MM.1S (cell line): ENCODE results near the gene PET100.

Experiments used
- EZH2 ChIP-seq: fragments of 300-600 bp; sonication (generic); optimal IDR thresholded peaks from 2 replicates; pipeline ENCODE3; 2017; ENCODE audit warnings: low read depth, mild to moderate bottlenecking, antibody characterized with exemption, low read length, mixed read lengths
- EZH2phosphoT487 ChIP-seq: fragments of 300-600 bp; sonication (generic); IDR thresholded peaks from 2 replicates; pipeline ENCODE4 v1.6.1; 2018; ENCODE audit warnings: antibody characterized with exemption, low read length
- TF ChIP-seq, protein P1 (sequence below): fragments of 300-600 bp; sonication (generic); IDR thresholded peaks from 2 replicates; pipeline ENCODE4 v1.5.1; 2016; ENCODE audit warnings: antibody characterized with exemption, low read length, mixed read lengths

DNA sequence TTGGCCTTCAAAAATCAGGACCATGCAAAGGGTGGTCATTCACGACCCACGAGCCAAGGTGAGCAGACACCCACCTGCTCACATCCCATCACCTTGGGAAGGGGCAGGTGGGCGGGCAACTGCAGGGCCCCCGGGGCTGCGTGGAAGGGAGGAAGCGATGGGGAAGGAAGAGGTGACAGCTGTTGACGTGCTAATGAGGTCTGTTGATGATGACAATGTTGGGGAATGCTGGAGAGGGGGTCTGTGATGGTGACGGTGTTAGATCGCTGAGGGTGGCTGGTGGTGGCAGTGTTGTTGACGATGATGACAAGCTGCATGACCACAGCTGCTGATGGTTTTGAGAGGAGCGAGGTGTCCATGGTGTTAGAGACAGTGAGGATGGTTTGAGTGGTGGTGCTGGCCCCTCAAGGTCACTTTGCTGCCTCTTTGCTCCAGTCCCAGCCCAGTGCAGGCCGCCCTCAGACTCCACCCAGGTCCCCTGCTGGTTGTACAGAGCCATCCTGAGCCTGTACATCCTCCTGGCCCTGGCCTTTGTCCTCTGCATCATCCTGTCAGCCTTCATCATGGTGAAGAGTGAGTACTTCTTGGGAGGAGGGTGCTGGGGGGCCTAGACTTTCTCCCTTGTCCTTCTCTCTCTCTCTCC is 48.2 kb downstream of the PET100 start:
- TF ChIP-seq, protein P1, sequence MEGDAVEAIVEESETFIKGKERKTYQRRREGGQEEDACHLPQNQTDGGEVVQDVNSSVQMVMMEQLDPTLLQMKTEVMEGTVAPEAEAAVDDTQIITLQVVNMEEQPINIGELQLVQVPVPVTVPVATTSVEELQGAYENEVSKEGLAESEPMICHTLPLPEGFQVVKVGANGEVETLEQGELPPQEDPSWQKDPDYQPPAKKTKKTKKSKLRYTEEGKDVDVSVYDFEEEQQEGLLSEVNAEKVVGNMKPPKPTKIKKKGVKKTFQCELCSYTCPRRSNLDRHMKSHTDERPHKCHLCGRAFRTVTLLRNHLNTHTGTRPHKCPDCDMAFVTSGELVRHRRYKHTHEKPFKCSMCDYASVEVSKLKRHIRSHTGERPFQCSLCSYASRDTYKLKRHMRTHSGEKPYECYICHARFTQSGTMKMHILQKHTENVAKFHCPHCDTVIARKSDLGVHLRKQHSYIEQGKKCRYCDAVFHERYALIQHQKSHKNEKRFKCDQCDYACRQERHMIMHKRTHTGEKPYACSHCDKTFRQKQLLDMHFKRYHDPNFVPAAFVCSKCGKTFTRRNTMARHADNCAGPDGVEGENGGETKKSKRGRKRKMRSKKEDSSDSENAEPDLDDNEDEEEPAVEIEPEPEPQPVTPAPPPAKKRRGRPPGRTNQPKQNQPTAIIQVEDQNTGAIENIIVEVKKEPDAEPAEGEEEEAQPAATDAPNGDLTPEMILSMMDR, result no peak
- no peak for TF ChIP-seq EZH2
- TF ChIP-seq EZH2phosphoT487, result no peak
